CD8-positive, alpha-beta memory T cell (primary cell): ENCODE results near the gene SOX12. TPM values are rescaled to one million over a fixed set of nuclear protein-coding genes. Genes with fewer than 3 reads are reported as not detected.

Experiments used
- CTCF ChIA-PET: fragments of 350-600 bp; sonication (Branson Sonifier 250); formaldehyde crosslinking; loops from one replicate; lab custom pipeline; 2021; ENCODE audit warnings: antibody characterized with exemption; lab: Charles Lee
- POLR2A ChIA-PET: fragments of 350-600 bp; sonication (Branson Sonifier 250); formaldehyde crosslinking; loops from one replicate; lab custom pipeline; 2021; ENCODE audit warnings: antibody characterized with exemption; lab: Charles Lee
- DNase-seq, 5 donors: peaks; one replicate each; pipeline versions ENCODE4 v3.0.0 to v3.0.0-alpha.2; 2020 to 2022; ENCODE audit warnings: mixed read lengths in 1 of 5
- H3K27ac ChIP-seq: one replicate; pipeline ENCODE4 v1.7.0; 2013; ENCODE audit warnings: low read depth, mild to moderate bottlenecking, low read length, moderate library complexity
- H3K27me3 ChIP-seq: 2 replicates; pipeline ENCODE4 v1.7.0; 2013; ENCODE audit warnings: low read length, mild to moderate bottlenecking; ENCODE audit not compliant: insufficient read depth, poor library complexity, severe bottlenecking
- H3K36me3 ChIP-seq: 2 replicates; pipeline ENCODE4 v1.7.0; 2013; ENCODE audit warnings: mild to moderate bottlenecking, low read length, moderate library complexity; ENCODE audit not compliant: insufficient read depth
- H3K4me1 ChIP-seq: 2 replicates; pipeline ENCODE4 v1.7.0; 2013; ENCODE audit warnings: mild to moderate bottlenecking, low read length, moderate library complexity; ENCODE audit not compliant: insufficient read depth
- H3K4me3 ChIP-seq: 2 replicates; pipeline ENCODE4 v1.7.0; 2013; ENCODE audit warnings: mild to moderate bottlenecking, low read length
- H3K9me3 ChIP-seq: 2 replicates; pipeline ENCODE4 v1.7.0; 2013; ENCODE audit warnings: mild to moderate bottlenecking, low read length
- H3K27ac Mint-ChIP-seq, 8 donors: one replicate each; pipeline ENCODE4 v1.8.0; 2020 to 2021; ENCODE audit warnings: mixed read lengths in 8 of 8, mild to moderate bottlenecking in 6 of 8, inconsistent platforms in 3 of 8, moderate library complexity in 3 of 8
- H3K27me3 Mint-ChIP-seq, 2 donors: one replicate each; pipeline ENCODE4 v1.8.0; 2020 to 2021; ENCODE audit warnings: mixed read lengths in 2 of 2, mild to moderate bottlenecking in 1 of 2, moderate library complexity in 1 of 2
- H3K36me3 Mint-ChIP-seq, 3 donors: one replicate each; pipeline ENCODE4 v1.8.0; 2020 to 2021; ENCODE audit warnings: mixed read lengths in 3 of 3, inconsistent platforms in 1 of 3, mild to moderate bottlenecking in 1 of 3
- H3K4me1 Mint-ChIP-seq, 3 donors: one replicate each; pipeline ENCODE4 v1.8.0; 2020 to 2021; ENCODE audit warnings: mixed read lengths in 3 of 3, inconsistent platforms in 1 of 3, mild to moderate bottlenecking in 1 of 3
- H3K4me3 Mint-ChIP-seq, 7 donors: one replicate each; pipeline ENCODE4 v1.8.0; 2020 to 2021; ENCODE audit warnings: mixed read lengths in 7 of 7, mild to moderate bottlenecking in 6 of 7, moderate library complexity in 4 of 7, inconsistent platforms in 2 of 7
- H3K9me3 Mint-ChIP-seq, 5 donors: one replicate each; pipeline ENCODE4 v1.8.0; 2020 to 2022; ENCODE audit warnings: mixed read lengths in 5 of 5, mild to moderate bottlenecking in 3 of 5, moderate library complexity in 2 of 5, inconsistent platforms in 1 of 5
- polyA plus RNA-seq: library from polyadenylated mRNA; unstranded; fragments of 300-500 nt; fragmentation: Illumina TruSeq; gene quantifications from one replicate; pipeline ENCODE4 v1.2.3, GENCODE V29; 2021
- total RNA-seq, 2 experiments: library from RNA; stranded (reverse); gene quantifications; one replicate each; pipeline ENCODE4 v1.2.3, GENCODE V29; 2021

The SOX12 gene
- total and polyA plus RNA-seq, 3 experiments from 2014 or later, result 0.64 to 5.1 (median 4.7) TPM

GRCh38 chr20:313948-314347 lies 11.4 kb upstream of the SOX12 start:
- DNase-seq, result no peak
- ChIA-PET CTCF (interaction anchor here (2.6 kb wide), 1 partner anchor 10 kb away, joined by 6 read pairs; the partner anchor contains the start of gene SOX12), POLR2A (no interaction called here)

GRCh38 chr20:316316-317068 lies 8.9 kb upstream of the SOX12 start:
- Mint-ChIP-seq H3K4me3 (no peak overlapping the region), H3K9me3 (no peaks in the 10 kb centered on the region), H3K4me1 (no peaks in the 10 kb centered on the region), H3K27ac (no peak overlapping the region), H3K27me3 (peaks cover 0 to 4% of the 10 kb centered on the region in 2 donors), H3K36me3 (peaks cover 0 to 2% (median 0%) of the 10 kb centered on the region in 3 donors)
- Histone ChIP-seq H3K4me3 (no peak overlapping the region), H3K4me1 (no peaks in the 10 kb centered on the region), H3K9me3 (no peaks in the 10 kb centered on the region), H3K27ac (no peak overlapping the region), H3K27me3 (no peaks in the 10 kb centered on the region), H3K36me3 (no peaks in the 10 kb centered on the region)
- no peak for DNase-seq
- ChIA-PET CTCF (no interaction called here), POLR2A (no interaction called here)

More at GRCh38 chr20:313948-314347, 11.4 kb upstream of the SOX12 start:
- H3K36me3 Mint-ChIP-seq, result peaks cover 0 to 2% (median 0%) of the 10 kb centered on the region in 3 donors
- peaks cover 9 to 14% (median 10%) of the 10 kb centered on the region in 3 donors for H3K4me1 Mint-ChIP-seq
- no peaks in the 10 kb centered on the region for H3K9me3 Mint-ChIP-seq
- H3K27me3 Mint-ChIP-seq, result no peaks in the 10 kb centered on the region
- Histone ChIP-seq H3K4me1 (peaks cover 11% of the 10 kb centered on the region), H3K4me3 (no peak overlapping the region), H3K27ac (no peak overlapping the region), H3K27me3 (no peaks in the 10 kb centered on the region), H3K36me3 (no peaks in the 10 kb centered on the region), H3K9me3 (no peaks in the 10 kb centered on the region)
- H3K4me3 Mint-ChIP-seq, result no peak overlapping the region
- no peak overlapping the region for H3K27ac Mint-ChIP-seq

- peak overlapping the region; percentile 62 for H3K4me3 ChIP-seq
- peak overlapping the region; percentile 72 to 96 (median 92) for H3K27ac Mint-ChIP-seq
- peak overlapping the region; percentile 28 for H3K27ac ChIP-seq
- DNase-seq, result peak; percentile 83 to 92 (median 87)
- POLR2A ChIA-PET, result interaction anchor here (0.5 to 4.1 kb wide), 2 partner anchors 26 to 62 kb away, joined by 3 to 62 read pairs; partner anchors contain the start of gene ZCCHC3
- H3K27me3 ChIP-seq, result no peaks in the 10 kb centered on the region
- no peaks in the 10 kb centered on the region for H3K9me3 ChIP-seq
- peaks cover 0 to 30% (median 18%) of the 10 kb centered on the region in 3 donors for H3K4me1 Mint-ChIP-seq
- no peaks in the 10 kb centered on the region for H3K36me3 ChIP-seq
- CTCF ChIA-PET, result interaction anchor here (0.9 to 2.8 kb wide), 8 partner anchors 12 to 58 kb away, joined by 3 to 14 read pairs (median 6); partner anchors contain the start of gene ZCCHC3
- no peaks in the 10 kb centered on the region for H3K9me3 Mint-ChIP-seq
- peaks cover 22% of the 10 kb centered on the region for H3K4me1 ChIP-seq
- peak overlapping the region; percentile 91 to 100 (median 92) for H3K4me3 Mint-ChIP-seq
- H3K36me3 Mint-ChIP-seq, result peaks cover 0 to 3% (median 0%) of the 10 kb centered on the region in 3 donors
- H3K27me3 Mint-ChIP-seq, result peaks cover 0 to 5% of the 10 kb centered on the region in 2 donors
Measured at GRCh38 chr20:324177-325044, 941 bp upstream of the SOX12 start.

GRCh38 chr20:325889-326644 lies 715 bp downstream of the SOX12 start:
- ChIA-PET POLR2A (interaction anchor here (1.1 to 4.1 kb wide), 2 partner anchors 28 to 218 kb away, joined by 3 to 62 read pairs; partner anchors contain the start of gene ZCCHC3), CTCF (interaction anchor here (2.5 kb wide), 1 partner anchor 60 kb away, joined by 11 read pairs; no protein-coding TSS in a partner anchor)
- peak overlapping the region; percentile 65 for H3K4me3 ChIP-seq
- Mint-ChIP-seq H3K4me3 (peak overlapping the region; percentile 72 to 87 (median 81)), H3K9me3 (no peaks in the 10 kb centered on the region), H3K36me3 (peaks cover 0 to 3% (median 0%) of the 10 kb centered on the region in 3 donors), H3K27ac (peak overlapping the region in 6 of 8 donors; percentile 63 to 91 (median 70)), H3K27me3 (peaks cover 0 to 1% of the 10 kb centered on the region in 2 donors), H3K4me1 (peaks cover 6 to 38% (median 20%) of the 10 kb centered on the region in 3 donors)
- peak overlapping the region; percentile 38 for H3K27ac ChIP-seq
- H3K27me3 ChIP-seq, result no peaks in the 10 kb centered on the region
- no peaks in the 10 kb centered on the region for H3K9me3 ChIP-seq
- DNase-seq, result peak; percentile 27 to 73 (median 39)
- H3K4me1 ChIP-seq, result peaks cover 26% of the 10 kb centered on the region
- no peaks in the 10 kb centered on the region for H3K36me3 ChIP-seq

- ChIA-PET CTCF (no interaction called here), POLR2A (interaction anchor here (1.1 to 4.1 kb wide), 2 partner anchors 28 to 217 kb away, joined by 3 to 62 read pairs; partner anchors contain the start of gene ZCCHC3)
- H3K27me3 ChIP-seq, result no peaks in the 10 kb centered on the region
- H3K27ac ChIP-seq, result peak overlapping the region; percentile 31
- no peaks in the 10 kb centered on the region for H3K9me3 Mint-ChIP-seq
- H3K36me3 Mint-ChIP-seq, result peaks cover 0 to 3% (median 0%) of the 10 kb centered on the region in 3 donors
- peaks cover 0 to 1% of the 10 kb centered on the region in 2 donors for H3K27me3 Mint-ChIP-seq
- peaks cover 26% of the 10 kb centered on the region for H3K4me1 ChIP-seq
- peak in 2 of 5 donors; percentile 17 to 21 for DNase-seq
- H3K9me3 ChIP-seq, result no peaks in the 10 kb centered on the region
- H3K4me3 Mint-ChIP-seq, result peak overlapping the region; percentile 68 to 90 (median 71)
- H3K4me1 Mint-ChIP-seq, result peaks cover 6 to 38% (median 20%) of the 10 kb centered on the region in 3 donors
- H3K36me3 ChIP-seq, result no peaks in the 10 kb centered on the region
- peak overlapping the region; percentile 43 to 93 (median 70) for H3K27ac Mint-ChIP-seq
- H3K4me3 ChIP-seq, result peak overlapping the region; percentile 25
Measured at GRCh38 chr20:326645-327185, 1.4 kb downstream of the SOX12 start.

- Histone ChIP-seq H3K4me3 (peak overlapping the region; percentile 25), H3K36me3 (no peaks in the 10 kb centered on the region), H3K27ac (peak overlapping the region; percentile 36), H3K27me3 (no peaks in the 10 kb centered on the region), H3K9me3 (no peaks in the 10 kb centered on the region), H3K4me1 (peaks cover 26% of the 10 kb centered on the region)
- peaks cover 0 to 1% of the 10 kb centered on the region in 2 donors for H3K27me3 Mint-ChIP-seq
- H3K36me3 Mint-ChIP-seq, result peaks cover 0 to 3% (median 0%) of the 10 kb centered on the region in 3 donors
- peak; percentile 60 to 91 (median 74) for DNase-seq
- peak overlapping the region; percentile 68 to 90 (median 71) for H3K4me3 Mint-ChIP-seq
- ChIA-PET CTCF (interaction anchor here (1.1 kb wide), 1 partner anchor 66 kb away, joined by 3 read pairs; no protein-coding TSS in a partner anchor), POLR2A (no interaction called here)
- peaks cover 6 to 38% (median 20%) of the 10 kb centered on the region in 3 donors for H3K4me1 Mint-ChIP-seq
- peak overlapping the region in 7 of 8 donors; percentile 61 to 92 (median 75) for H3K27ac Mint-ChIP-seq
- no peaks in the 10 kb centered on the region for H3K9me3 Mint-ChIP-seq
Measured at GRCh38 chr20:327186-328026, 2.1 kb downstream of the SOX12 start.
